RWPE2 (cell line): ENCODE results near the gene CAPN14.

ENCODE experiments used
- ATAC-seq: fragments of 200-7000 bp; cut with Tn5 transposase; 3 replicates; pipeline ENCODE4 v1.9.1; 2021; ENCODE audit warnings: low read depth
- DNase-seq: peaks from one replicate; pipeline ENCODE4 v3.0.0-alpha.2; 2020; ENCODE audit warnings: low spot score
- H3K27ac ChIP-seq: fragments of 450-650 bp; 2 replicates; pipeline ENCODE4 v1.5.1; 2017; ENCODE audit warnings: mild to moderate bottlenecking; ENCODE audit not compliant: poor library complexity, severe bottlenecking
- H3K27me3 ChIP-seq: fragments of 250-450 bp; sonication (Bioruptor Pico); 2 replicates; pipeline ENCODE4 v1.5.1; 2021; ENCODE audit warnings: mild to moderate bottlenecking, moderate library complexity; ENCODE audit not compliant: insufficient read depth, poor library complexity, severe bottlenecking
- H3K36me3 ChIP-seq: fragments of 250-450 bp; sonication (Bioruptor Pico); 2 replicates; pipeline ENCODE4 v1.5.1; 2020; ENCODE audit warnings: low read depth, mild to moderate bottlenecking, moderate library complexity
- H3K4me1 ChIP-seq: fragments of 250-450 bp; sonication (Bioruptor Pico); 2 replicates; pipeline ENCODE4 v1.5.1; 2021; ENCODE audit warnings: mild to moderate bottlenecking, moderate library complexity; ENCODE audit not compliant: insufficient read depth, poor library complexity, severe bottlenecking
- H3K4me3 ChIP-seq: fragments of 250-450 bp; sonication (Bioruptor Pico); 2 replicates; pipeline ENCODE4 v1.5.1; 2021; ENCODE audit warnings: mild to moderate bottlenecking, moderate library complexity; ENCODE audit not compliant: severe bottlenecking
- H3K9me3 ChIP-seq: fragments of 250-450 bp; sonication (Bioruptor Pico); 2 replicates; pipeline ENCODE4 v1.5.1; 2021; ENCODE audit warnings: mild to moderate bottlenecking, moderate library complexity; ENCODE audit not compliant: severe bottlenecking
- CTCF ChIP-seq: fragments of 450-650 bp; IDR thresholded peaks from one replicate; pipeline ENCODE4 v1.5.1; 2017; ENCODE audit warnings: mild to moderate bottlenecking, moderate library complexity; ENCODE audit not compliant: poor library complexity, severe bottlenecking

Gene CAPN14

DNA sequence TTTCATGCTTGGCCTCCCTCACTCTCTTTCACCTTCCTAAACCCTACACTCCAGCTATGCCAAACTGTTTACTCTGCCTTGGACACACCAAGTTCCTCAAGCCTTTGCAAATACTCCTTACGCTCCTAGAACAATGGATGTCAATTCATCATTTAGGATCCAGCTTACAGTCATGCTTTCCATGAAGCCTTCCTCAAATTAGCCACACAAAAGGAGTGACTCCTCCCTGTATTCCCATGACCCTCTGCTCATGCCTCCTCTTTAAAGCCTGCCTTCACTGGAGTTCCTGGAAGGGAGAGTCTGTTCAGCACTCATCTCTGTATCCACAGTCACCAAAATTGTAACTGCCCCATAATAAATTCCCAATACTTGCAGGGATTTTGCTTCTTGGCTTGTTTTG lies 15.9 kb upstream of the CAPN14 start:
- Histone ChIP-seq H3K36me3 (no peaks in the 10 kb centered on the region), H3K4me3 (peak overlapping the region; percentile 37), H3K4me1 (peaks cover 5% of the 10 kb centered on the region), H3K27ac (no peak overlapping the region), H3K9me3 (no peaks in the 10 kb centered on the region), H3K27me3 (no peaks in the 10 kb centered on the region)
- TF ChIP-seq CTCF, result no peak
- no peak for ATAC-seq
- no peak for DNase-seq

DNA sequence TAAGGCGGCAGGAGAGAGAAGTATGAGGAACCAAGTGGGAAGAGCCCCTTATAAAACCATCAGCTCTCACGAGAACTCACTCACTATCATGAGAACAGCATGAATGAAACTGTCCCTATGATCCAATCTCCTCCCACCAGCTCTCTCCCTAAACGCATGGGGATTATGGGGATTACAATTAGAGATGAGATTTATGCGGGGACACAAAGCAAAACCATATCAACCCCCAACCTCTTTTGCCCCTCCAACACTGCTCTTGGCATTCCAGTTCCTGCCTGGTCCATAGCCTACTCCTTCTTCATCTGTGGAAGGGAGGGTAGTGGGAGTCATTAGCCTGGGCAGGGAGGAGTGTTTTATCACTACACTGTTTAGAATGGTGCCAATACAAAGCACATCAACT lies 15.3 kb upstream of the CAPN14 start:
- DNase-seq (no peak), ATAC-seq (no peak)
- H3K27me3 ChIP-seq, result no peaks in the 10 kb centered on the region
- H3K9me3 ChIP-seq, result no peaks in the 10 kb centered on the region
- peaks cover 7% of the 10 kb centered on the region for H3K4me1 ChIP-seq
- no peak for TF ChIP-seq CTCF
- no peak overlapping the region for H3K27ac ChIP-seq
- no peaks in the 10 kb centered on the region for H3K36me3 ChIP-seq
- no peak overlapping the region for H3K4me3 ChIP-seq

DNA sequence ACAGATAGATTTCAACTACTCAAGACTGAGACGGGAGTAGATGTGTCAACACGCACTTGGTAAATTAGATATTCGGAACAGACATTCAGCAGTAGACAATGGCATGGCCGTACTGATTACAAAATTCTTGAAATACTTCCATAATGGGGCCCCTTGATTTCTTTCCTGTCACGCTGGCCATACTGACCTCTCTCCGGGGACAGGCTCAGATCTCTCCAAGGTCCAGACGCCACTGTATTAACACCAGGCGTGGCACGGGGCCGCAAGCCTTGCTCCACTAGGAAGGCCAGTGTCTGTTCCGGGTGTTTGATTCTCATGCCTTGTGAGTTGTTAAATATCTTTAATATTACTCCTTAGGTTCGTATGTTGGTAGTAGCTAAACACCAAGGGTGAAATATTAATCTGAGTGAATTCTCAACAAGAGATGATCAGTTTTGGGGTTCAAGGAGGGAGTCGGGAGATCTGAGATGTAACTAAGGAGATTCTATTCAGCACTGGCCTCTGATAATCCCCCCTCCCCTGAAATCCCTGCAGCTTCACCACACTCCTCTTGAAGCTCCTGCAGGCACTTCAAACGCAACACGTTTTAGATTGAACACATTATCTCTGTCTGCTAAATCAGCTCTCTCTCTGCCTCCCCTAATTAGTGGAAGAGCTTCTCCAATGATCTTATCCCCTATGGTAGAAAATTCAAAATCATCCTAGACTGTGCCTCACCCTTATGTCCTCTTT lies 14.4 kb upstream of the CAPN14 start:
- Histone ChIP-seq H3K4me3 (no peak overlapping the region), H3K27ac (no peak overlapping the region), H3K27me3 (no peaks in the 10 kb centered on the region), H3K36me3 (no peaks in the 10 kb centered on the region), H3K9me3 (no peaks in the 10 kb centered on the region), H3K4me1 (peaks cover 10% of the 10 kb centered on the region)
- no peak for TF ChIP-seq CTCF
- DNase-seq (no peak), ATAC-seq (no peak)

- TF ChIP-seq CTCF, result no peak
- DNase-seq (no peak), ATAC-seq (no peak)
- Histone ChIP-seq H3K9me3 (no peaks in the 10 kb centered on the region), H3K4me3 (no peak overlapping the region), H3K4me1 (peaks cover 10% of the 10 kb centered on the region), H3K27ac (no peak overlapping the region), H3K27me3 (no peaks in the 10 kb centered on the region), H3K36me3 (no peaks in the 10 kb centered on the region)
These were observed 13.4 kb upstream of the CAPN14 start for GRCh38 chr2:31230751-31231150.

DNA sequence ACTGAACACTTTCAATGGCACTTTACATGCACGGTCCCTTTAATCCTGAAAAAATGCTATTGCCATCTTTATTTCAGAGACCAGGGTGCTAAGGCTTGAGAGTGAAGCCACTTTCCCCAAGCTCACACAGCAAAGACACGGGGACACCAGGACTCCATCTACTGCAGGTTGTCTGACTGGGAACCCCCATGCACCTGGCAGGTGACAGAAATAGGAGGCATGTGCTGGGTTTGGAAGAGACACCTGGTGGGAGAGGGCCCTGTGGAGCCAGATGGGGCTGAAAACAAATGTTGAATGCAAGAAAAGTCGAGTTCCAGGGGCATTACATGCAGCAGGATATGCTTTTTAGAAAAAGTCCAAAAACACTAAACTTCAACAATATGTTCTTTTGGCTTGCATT lies 11.4 kb upstream of the CAPN14 start:
- Histone ChIP-seq H3K27me3 (no peaks in the 10 kb centered on the region), H3K4me1 (peaks cover 10% of the 10 kb centered on the region), H3K4me3 (no peak overlapping the region), H3K36me3 (no peaks in the 10 kb centered on the region), H3K9me3 (no peaks in the 10 kb centered on the region), H3K27ac (no peak overlapping the region)
- DNase-seq, result no peak
- ATAC-seq, result no peak
- no peak for TF ChIP-seq CTCF
